Measurements from ENCODE around the gene PIEZO2.

Gene PIEZO2

GRCh38 chr18:10842861-10843260 is 306.5 kb downstream of the PIEZO2 start:
- no peaks in the 10 kb centered on the region for H3K36me3 Mint-ChIP-seq (ENCODE audit: low read depth)
- H3K27ac Mint-ChIP-seq: no peak overlapping the region
- H3K27me3 Mint-ChIP-seq (ENCODE audit: low read depth): no peaks in the 10 kb centered on the region
- H3K4me1 Mint-ChIP-seq (ENCODE audit: low read depth): no peaks in the 10 kb centered on the region
- H3K4me3 Mint-ChIP-seq: no peak overlapping the region
- no peaks in the 10 kb centered on the region for H3K9me3 Mint-ChIP-seq

- Mint-ChIP-seq H3K9me3 (no peaks in the 10 kb centered on the region), H3K4me3 (no peak overlapping the region), H3K4me1 (ENCODE audit: low read depth) (no peaks in the 10 kb centered on the region), H3K27me3 (ENCODE audit: low read depth) (no peaks in the 10 kb centered on the region), H3K27ac (no peak overlapping the region), H3K36me3 (ENCODE audit: low read depth) (no peaks in the 10 kb centered on the region)
Observed at GRCh38 chr18:10842371-10842770, 307.0 kb downstream of the PIEZO2 start.

GRCh38 chr18:10841203-10841602 is 308.2 kb downstream of the PIEZO2 start:
- Mint-ChIP-seq H3K36me3 (ENCODE audit: low read depth) (no peaks in the 10 kb centered on the region), H3K27me3 (ENCODE audit: low read depth) (no peaks in the 10 kb centered on the region), H3K4me1 (ENCODE audit: low read depth) (no peaks in the 10 kb centered on the region)

GRCh38 chr18:10840743-10841142 is 308.6 kb downstream of the PIEZO2 start:
- Mint-ChIP-seq H3K4me3 (no peak overlapping the region), H3K36me3 (ENCODE audit: low read depth) (no peaks in the 10 kb centered on the region), H3K4me1 (ENCODE audit: low read depth) (no peaks in the 10 kb centered on the region), H3K9me3 (no peaks in the 10 kb centered on the region), H3K27ac (no peak overlapping the region), H3K27me3 (ENCODE audit: low read depth) (no peaks in the 10 kb centered on the region)

More at GRCh38 chr18:10841203-10841602, 308.2 kb downstream of the PIEZO2 start:
- Mint-ChIP-seq H3K27ac (no peak overlapping the region), H3K4me3 (no peak overlapping the region), H3K9me3 (no peaks in the 10 kb centered on the region)

- Mint-ChIP-seq H3K36me3 (ENCODE audit: low read depth) (no peaks in the 10 kb centered on the region), H3K4me3 (no peak overlapping the region), H3K27me3 (ENCODE audit: low read depth) (no peaks in the 10 kb centered on the region), H3K27ac (no peak overlapping the region), H3K9me3 (no peaks in the 10 kb centered on the region), H3K4me1 (ENCODE audit: low read depth) (no peaks in the 10 kb centered on the region)
Observed at GRCh38 chr18:10839421-10839820, 309.9 kb downstream of the PIEZO2 start.

- no peaks in the 10 kb centered on the region for H3K27me3 Mint-ChIP-seq (ENCODE audit: low read depth)
- H3K4me1 Mint-ChIP-seq (ENCODE audit: low read depth): no peaks in the 10 kb centered on the region
- no peaks in the 10 kb centered on the region for H3K36me3 Mint-ChIP-seq (ENCODE audit: low read depth)
- H3K4me3 Mint-ChIP-seq: no peak overlapping the region
- no peaks in the 10 kb centered on the region for H3K9me3 Mint-ChIP-seq
- no peak overlapping the region for H3K27ac Mint-ChIP-seq
Observed at GRCh38 chr18:10838553-10838952, 310.8 kb downstream of the PIEZO2 start.

- Mint-ChIP-seq H3K4me1 (ENCODE audit: low read depth) (no peaks in the 10 kb centered on the region), H3K27me3 (ENCODE audit: low read depth) (no peaks in the 10 kb centered on the region), H3K36me3 (ENCODE audit: low read depth) (no peaks in the 10 kb centered on the region), H3K4me3 (no peak overlapping the region), H3K27ac (no peak overlapping the region), H3K9me3 (no peaks in the 10 kb centered on the region)
Observed at GRCh38 chr18:10834128-10834815, 315.1 kb downstream of the PIEZO2 start.

- no peak overlapping the region for H3K4me3 Mint-ChIP-seq
- no peaks in the 10 kb centered on the region for H3K9me3 Mint-ChIP-seq
- no peaks in the 10 kb centered on the region for H3K27me3 Mint-ChIP-seq (ENCODE audit: low read depth)
- no peaks in the 10 kb centered on the region for H3K4me1 Mint-ChIP-seq (ENCODE audit: low read depth)
- H3K27ac Mint-ChIP-seq: no peak overlapping the region
- no peaks in the 10 kb centered on the region for H3K36me3 Mint-ChIP-seq (ENCODE audit: low read depth)
Observed at GRCh38 chr18:10833656-10834055, 315.7 kb downstream of the PIEZO2 start.

GRCh38 chr18:10826400-10826799 is 323.0 kb downstream of the PIEZO2 start:
- no peaks in the 10 kb centered on the region for H3K36me3 Mint-ChIP-seq (ENCODE audit: low read depth)
- no peaks in the 10 kb centered on the region for H3K9me3 Mint-ChIP-seq
- H3K4me3 Mint-ChIP-seq: no peak overlapping the region
- no peak overlapping the region for H3K27ac Mint-ChIP-seq
- H3K4me1 Mint-ChIP-seq (ENCODE audit: low read depth): peaks cover 3% of the 10 kb centered on the region
- H3K27me3 Mint-ChIP-seq (ENCODE audit: low read depth): peaks cover 23% of the 10 kb centered on the region

- H3K36me3 Mint-ChIP-seq (ENCODE audit: low read depth): no peaks in the 10 kb centered on the region
- peaks cover 27% of the 10 kb centered on the region for H3K27me3 Mint-ChIP-seq (ENCODE audit: low read depth)
- H3K4me3 Mint-ChIP-seq: no peak overlapping the region
- no peak overlapping the region for H3K27ac Mint-ChIP-seq
- peaks cover 10% of the 10 kb centered on the region for H3K9me3 Mint-ChIP-seq
- H3K4me1 Mint-ChIP-seq (ENCODE audit: low read depth): peaks cover 3% of the 10 kb centered on the region
Observed at GRCh38 chr18:10822456-10822855, 326.9 kb downstream of the PIEZO2 start.

GRCh38 chr18:10820681-10821080 is 328.7 kb downstream of the PIEZO2 start:
- peaks cover 10% of the 10 kb centered on the region for H3K9me3 Mint-ChIP-seq
- no peak overlapping the region for H3K4me3 Mint-ChIP-seq
- H3K4me1 Mint-ChIP-seq (ENCODE audit: low read depth): peaks cover 3% of the 10 kb centered on the region
- H3K27me3 Mint-ChIP-seq (ENCODE audit: low read depth): peaks cover 22% of the 10 kb centered on the region
- no peaks in the 10 kb centered on the region for H3K36me3 Mint-ChIP-seq (ENCODE audit: low read depth)
- no peak overlapping the region for H3K27ac Mint-ChIP-seq

- no peaks in the 10 kb centered on the region for H3K9me3 Mint-ChIP-seq
- no peak overlapping the region for H3K4me3 Mint-ChIP-seq
- no peaks in the 10 kb centered on the region for H3K36me3 Mint-ChIP-seq (ENCODE audit: low read depth)
- H3K4me1 Mint-ChIP-seq (ENCODE audit: low read depth): no peaks in the 10 kb centered on the region
- no peaks in the 10 kb centered on the region for H3K27me3 Mint-ChIP-seq (ENCODE audit: low read depth)
- H3K27ac Mint-ChIP-seq: no peak overlapping the region
Observed at GRCh38 chr18:10814336-10814735, 335.0 kb downstream of the PIEZO2 start.

GRCh38 chr18:10805587-10806118 is 343.7 kb downstream of the PIEZO2 start:
- Mint-ChIP-seq H3K4me1 (ENCODE audit: low read depth) (no peaks in the 10 kb centered on the region), H3K36me3 (ENCODE audit: low read depth) (no peaks in the 10 kb centered on the region), H3K27ac (no peak overlapping the region), H3K27me3 (ENCODE audit: low read depth) (no peaks in the 10 kb centered on the region), H3K9me3 (no peaks in the 10 kb centered on the region), H3K4me3 (no peak overlapping the region)

GRCh38 chr18:10804126-10804525 is 345.2 kb downstream of the PIEZO2 start:
- Mint-ChIP-seq H3K36me3 (ENCODE audit: low read depth) (no peaks in the 10 kb centered on the region), H3K4me3 (no peak overlapping the region), H3K4me1 (ENCODE audit: low read depth) (no peaks in the 10 kb centered on the region), H3K27me3 (ENCODE audit: low read depth) (no peaks in the 10 kb centered on the region), H3K9me3 (no peaks in the 10 kb centered on the region), H3K27ac (no peak overlapping the region)

- Mint-ChIP-seq H3K9me3 (no peaks in the 10 kb centered on the region), H3K4me3 (no peak overlapping the region), H3K36me3 (ENCODE audit: low read depth) (no peaks in the 10 kb centered on the region), H3K27ac (no peak overlapping the region), H3K4me1 (ENCODE audit: low read depth) (no peaks in the 10 kb centered on the region), H3K27me3 (ENCODE audit: low read depth) (peaks cover under 1% of the 10 kb centered on the region)
Observed at GRCh38 chr18:10798727-10799550, 350.4 kb downstream of the PIEZO2 start.

Data from T-helper 1 cell treated with Interleukin-12 subunit alpha and Interleukin-12 subunit beta and Interleukin-4 antibody, amounts not matched to agents 30 μg/mL and 1 μg/mL, for 36 hours (primary cell).